ENCODE results near the gene SPEF2.

Gene SPEF2

DNA sequence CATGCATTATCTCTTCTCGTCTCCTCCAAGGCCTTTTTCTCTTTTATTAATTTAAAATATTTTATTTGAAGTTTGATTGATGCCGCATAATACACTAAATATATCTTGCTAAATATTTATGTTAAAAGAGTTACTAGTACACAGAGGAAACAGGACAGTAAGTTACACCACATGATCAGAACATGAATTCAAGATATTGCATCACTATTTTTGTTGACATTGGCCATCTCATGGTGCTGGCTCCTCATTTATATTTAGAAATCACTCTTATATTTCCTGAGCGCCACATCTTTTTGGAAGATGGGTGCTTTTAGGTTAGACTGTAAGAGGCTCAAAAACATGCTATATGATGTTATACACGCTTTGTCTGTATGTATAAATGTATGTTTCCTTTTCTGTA is 23.0 kb downstream of the SPEF2 start:
- H3K9ac ChIP-seq (ENCODE audit: low read length): no peak overlapping the region
- no peaks in the 10 kb centered on the region for H4K20me1 ChIP-seq (ENCODE audit: insufficient read depth, low read length)
- peaks cover 3% of the 10 kb centered on the region; the same call in 1 of the 2 replicates for H3K9me3 ChIP-seq (ENCODE audit: low read length)
- H3K27ac ChIP-seq (ENCODE audit: low read depth, low read length, poor library complexity, severe bottlenecking): no peak overlapping the region
- H3K4me1 ChIP-seq (ENCODE audit: insufficient read depth, low read length, severe bottlenecking): no peaks in the 10 kb centered on the region
- no peak overlapping the region for H2AFZ ChIP-seq (ENCODE audit: low read length)
- no peaks in the 10 kb centered on the region for H3F3A ChIP-seq (ENCODE audit: insufficient read depth, low read length)
- no peak overlapping the region for H3K4me2 ChIP-seq (ENCODE audit: low read length)
- TF ChIP-seq EZH2 (IDR thresholded peaks at IDR 0.05; ENCODE audit: borderline replicate concordance, low read length): no peak
- TF ChIP-seq, protein P1, sequence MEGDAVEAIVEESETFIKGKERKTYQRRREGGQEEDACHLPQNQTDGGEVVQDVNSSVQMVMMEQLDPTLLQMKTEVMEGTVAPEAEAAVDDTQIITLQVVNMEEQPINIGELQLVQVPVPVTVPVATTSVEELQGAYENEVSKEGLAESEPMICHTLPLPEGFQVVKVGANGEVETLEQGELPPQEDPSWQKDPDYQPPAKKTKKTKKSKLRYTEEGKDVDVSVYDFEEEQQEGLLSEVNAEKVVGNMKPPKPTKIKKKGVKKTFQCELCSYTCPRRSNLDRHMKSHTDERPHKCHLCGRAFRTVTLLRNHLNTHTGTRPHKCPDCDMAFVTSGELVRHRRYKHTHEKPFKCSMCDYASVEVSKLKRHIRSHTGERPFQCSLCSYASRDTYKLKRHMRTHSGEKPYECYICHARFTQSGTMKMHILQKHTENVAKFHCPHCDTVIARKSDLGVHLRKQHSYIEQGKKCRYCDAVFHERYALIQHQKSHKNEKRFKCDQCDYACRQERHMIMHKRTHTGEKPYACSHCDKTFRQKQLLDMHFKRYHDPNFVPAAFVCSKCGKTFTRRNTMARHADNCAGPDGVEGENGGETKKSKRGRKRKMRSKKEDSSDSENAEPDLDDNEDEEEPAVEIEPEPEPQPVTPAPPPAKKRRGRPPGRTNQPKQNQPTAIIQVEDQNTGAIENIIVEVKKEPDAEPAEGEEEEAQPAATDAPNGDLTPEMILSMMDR (IDR thresholded peaks at IDR 0.05; ENCODE audit: low read length): no peak
- H3K27me3 ChIP-seq (ENCODE audit: insufficient read depth, low read length): no peaks in the 10 kb centered on the region
- no peak overlapping the region for H3K4me3 ChIP-seq (ENCODE audit: low read depth, low read length, poor library complexity, severe bottlenecking)
- no peaks in the 10 kb centered on the region for H3K9me2 ChIP-seq (ENCODE audit: low read depth, low read length)
- no peaks in the 10 kb centered on the region for H3K79me2 ChIP-seq (ENCODE audit: insufficient read depth, low read length)
- no peaks in the 10 kb centered on the region for H3K36me3 ChIP-seq (ENCODE audit: insufficient read depth, low read length)

DNA sequence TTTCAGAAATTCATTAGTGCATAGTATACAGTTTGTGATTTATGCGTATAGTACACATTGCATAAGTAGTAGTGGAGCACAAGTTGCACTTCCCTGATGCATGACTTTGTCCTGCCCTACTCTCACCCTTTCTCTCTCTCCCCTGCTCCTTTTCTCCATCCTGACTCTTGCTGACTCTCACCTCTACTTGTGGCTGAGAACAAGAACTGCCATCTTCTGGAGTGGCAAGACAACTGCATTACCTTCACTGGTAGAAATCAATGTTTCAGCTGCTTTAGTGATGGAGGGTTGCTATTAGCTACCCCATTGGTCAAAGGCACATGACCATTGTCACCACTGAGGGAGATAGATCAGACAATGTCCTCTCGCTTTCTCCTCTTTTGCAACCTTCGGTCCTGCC is 26.9 kb downstream of the SPEF2 start:
- Histone ChIP-seq H3F3A (ENCODE audit: insufficient read depth, low read length) (no peaks in the 10 kb centered on the region), H2AFZ (ENCODE audit: low read length) (no peak overlapping the region), H3K27me3 (ENCODE audit: insufficient read depth, low read length) (no peaks in the 10 kb centered on the region), H3K79me2 (ENCODE audit: insufficient read depth, low read length) (no peaks in the 10 kb centered on the region), H4K20me1 (ENCODE audit: insufficient read depth, low read length) (no peaks in the 10 kb centered on the region), H3K27ac (ENCODE audit: low read depth, low read length, poor library complexity, severe bottlenecking) (no peak overlapping the region), H3K4me1 (ENCODE audit: insufficient read depth, low read length, severe bottlenecking) (no peaks in the 10 kb centered on the region), H3K9me2 (ENCODE audit: low read depth, low read length) (no peaks in the 10 kb centered on the region), H3K9me3 (ENCODE audit: low read length) (no peaks in the 10 kb centered on the region), H3K4me3 (ENCODE audit: low read depth, low read length, poor library complexity, severe bottlenecking) (no peak overlapping the region), H3K4me2 (ENCODE audit: low read length) (no peak overlapping the region), H3K36me3 (ENCODE audit: insufficient read depth, low read length) (no peaks in the 10 kb centered on the region), H3K9ac (ENCODE audit: low read length) (no peak overlapping the region)
- no peak for TF ChIP-seq EZH2 (IDR thresholded peaks at IDR 0.05; ENCODE audit: borderline replicate concordance, low read length)

DNA sequence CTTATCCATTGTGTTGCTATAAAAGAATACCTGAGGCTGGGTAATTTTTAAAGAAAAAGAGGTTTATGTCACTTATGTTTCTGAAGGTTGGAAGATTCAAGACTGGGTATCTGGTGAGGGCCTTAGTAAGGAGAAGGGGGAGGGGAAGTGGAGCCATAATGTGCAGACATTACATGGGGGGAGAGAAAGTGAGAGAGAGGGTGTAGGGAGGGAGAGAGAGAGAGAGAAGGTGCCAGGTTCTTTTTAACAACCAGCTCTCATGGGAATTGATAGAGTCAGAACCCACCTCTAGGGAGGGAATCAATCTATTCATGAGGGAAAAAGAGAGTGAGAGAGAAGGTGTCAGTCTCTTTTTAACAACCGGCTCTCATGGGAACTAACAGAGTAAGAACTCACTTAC is 29.5 kb downstream of the SPEF2 start:
- no peak overlapping the region for H3K4me2 ChIP-seq (ENCODE audit: low read length)

DNA sequence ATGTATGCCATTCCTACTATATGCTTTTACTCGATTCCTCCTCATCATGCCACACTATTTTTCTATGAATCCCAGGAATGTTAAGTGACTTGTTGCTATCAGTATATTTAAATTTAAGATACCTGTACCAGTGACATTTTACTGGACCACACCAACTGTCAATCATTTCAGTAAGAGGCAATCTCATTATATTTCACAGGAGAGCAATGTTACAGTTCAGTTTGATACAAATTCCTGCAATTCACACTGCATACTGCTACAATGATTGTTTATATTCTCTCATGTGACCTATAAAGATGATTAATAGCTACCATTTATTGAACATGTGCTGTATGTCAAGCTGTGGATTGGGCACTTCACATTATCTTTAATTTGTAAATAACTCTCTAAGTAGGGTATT is 30.0 kb downstream of the SPEF2 start:
- peaks cover 19% of the 10 kb centered on the region for H3K4me1 ChIP-seq (ENCODE audit: insufficient read depth, low read length, severe bottlenecking)
- TF ChIP-seq, protein P1 (IDR thresholded peaks at IDR 0.05; ENCODE audit: low read length): no peak
- no peak for TF ChIP-seq EZH2 (IDR thresholded peaks at IDR 0.05; ENCODE audit: borderline replicate concordance, low read length)

More for the DNA sequence above, 29.5 kb downstream of the SPEF2 start:
- no peak overlapping the region for H3K4me3 ChIP-seq (ENCODE audit: low read depth, low read length, poor library complexity, severe bottlenecking)
- H3K9me2 ChIP-seq (ENCODE audit: low read depth, low read length): no peaks in the 10 kb centered on the region
- H3K79me2 ChIP-seq (ENCODE audit: insufficient read depth, low read length): no peaks in the 10 kb centered on the region
- TF ChIP-seq, protein P1 (IDR thresholded peaks at IDR 0.05; ENCODE audit: low read length): no peak
- no peak for TF ChIP-seq EZH2 (IDR thresholded peaks at IDR 0.05; ENCODE audit: borderline replicate concordance, low read length)
- no peaks in the 10 kb centered on the region for H3F3A ChIP-seq (ENCODE audit: insufficient read depth, low read length)
- H3K9ac ChIP-seq (ENCODE audit: low read length): no peak overlapping the region
- H3K4me1 ChIP-seq (ENCODE audit: insufficient read depth, low read length, severe bottlenecking): peaks cover 14% of the 10 kb centered on the region
- no peaks in the 10 kb centered on the region for H4K20me1 ChIP-seq (ENCODE audit: insufficient read depth, low read length)
- H3K9me3 ChIP-seq (ENCODE audit: low read length): no peaks in the 10 kb centered on the region
- no peak overlapping the region for H2AFZ ChIP-seq (ENCODE audit: low read length)
- no peak overlapping the region for H3K27ac ChIP-seq (ENCODE audit: low read depth, low read length, poor library complexity, severe bottlenecking)
- no peaks in the 10 kb centered on the region for H3K36me3 ChIP-seq (ENCODE audit: insufficient read depth, low read length)
- H3K27me3 ChIP-seq (ENCODE audit: insufficient read depth, low read length): no peaks in the 10 kb centered on the region

More for the DNA sequence above, 30.0 kb downstream of the SPEF2 start:
- no peak overlapping the region for H3K4me2 ChIP-seq (ENCODE audit: low read length)
- no peaks in the 10 kb centered on the region for H3F3A ChIP-seq (ENCODE audit: insufficient read depth, low read length)
- H3K27me3 ChIP-seq (ENCODE audit: insufficient read depth, low read length): no peaks in the 10 kb centered on the region
- no peak overlapping the region for H3K9ac ChIP-seq (ENCODE audit: low read length)
- no peaks in the 10 kb centered on the region for H3K79me2 ChIP-seq (ENCODE audit: insufficient read depth, low read length)
- no peaks in the 10 kb centered on the region for H3K9me3 ChIP-seq (ENCODE audit: low read length)
- no peaks in the 10 kb centered on the region for H4K20me1 ChIP-seq (ENCODE audit: insufficient read depth, low read length)
- H3K4me3 ChIP-seq (ENCODE audit: low read depth, low read length, poor library complexity, severe bottlenecking): no peak overlapping the region
- no peak overlapping the region for H2AFZ ChIP-seq (ENCODE audit: low read length)
- H3K27ac ChIP-seq (ENCODE audit: low read depth, low read length, poor library complexity, severe bottlenecking): no peak overlapping the region
- no peaks in the 10 kb centered on the region for H3K36me3 ChIP-seq (ENCODE audit: insufficient read depth, low read length)
- H3K9me2 ChIP-seq (ENCODE audit: low read depth, low read length): no peaks in the 10 kb centered on the region
